ENCODE data around the gene AQP9. TPM values are rescaled to one million over a fixed set of nuclear protein-coding genes. Genes with fewer than 3 reads are reported as not detected.
"Not testable (repeated sequence)": the region's sequence is repeated elsewhere in the genome, so short reads cannot be mapped to it uniquely, and the experiment has no call there.

Gene AQP9
- total RNA-seq, 1 experiment from 2014 or later = not detected

DNA sequence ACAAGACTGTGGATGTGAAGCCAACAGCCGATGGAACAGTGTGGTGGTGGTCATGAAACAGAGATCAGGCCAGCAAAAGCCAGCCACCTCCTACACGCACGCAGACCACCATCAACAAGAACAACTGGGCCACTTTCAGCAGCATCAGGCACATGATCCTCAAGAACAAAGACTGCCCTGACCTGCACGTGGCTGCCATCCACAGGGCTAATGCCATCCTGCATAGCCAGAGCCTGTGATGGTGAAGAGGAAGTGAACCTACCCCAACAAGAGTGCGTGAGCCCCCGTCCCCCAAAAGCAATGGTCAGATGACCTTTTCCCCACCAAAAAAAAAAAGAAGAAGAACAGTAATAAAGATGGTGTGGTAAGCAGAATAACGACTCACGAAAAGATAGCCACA lies 62.6 kb downstream of the AQP9 start:
- no peaks in the 10 kb centered on the region for H3K9me3 ChIP-seq
- DNase-seq = no peak
- no peak overlapping the region for H3K4me3 ChIP-seq
- no peaks in the 10 kb centered on the region for H3K27me3 ChIP-seq
- H3K36me3 ChIP-seq = no peaks in the 10 kb centered on the region

GRCh38 chr15:58201516-58201915 lies 63.3 kb downstream of the AQP9 start:
- Histone ChIP-seq H3K36me3 (no peaks in the 10 kb centered on the region), H3K4me3 (no peak overlapping the region), H3K27me3 (no peaks in the 10 kb centered on the region), H3K9me3 (no peaks in the 10 kb centered on the region)
- DNase-seq = no peak

DNA sequence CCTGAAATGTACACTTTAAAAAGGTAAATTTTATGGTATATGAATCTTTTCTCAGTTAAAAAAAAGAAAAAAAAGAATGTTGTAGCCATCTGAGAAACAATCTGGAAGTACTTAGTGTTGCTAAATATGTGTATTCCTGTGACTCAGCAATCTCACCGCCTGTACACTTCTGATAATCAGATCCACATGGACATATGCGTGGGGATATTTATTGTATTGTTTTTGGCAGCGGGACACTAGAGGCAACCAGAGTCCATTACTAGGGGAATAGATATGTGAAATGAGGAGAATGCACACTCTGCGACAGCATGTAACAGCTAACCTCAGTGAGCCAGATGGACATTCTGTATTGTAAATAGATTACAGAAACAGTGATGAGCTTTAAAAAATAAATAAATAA lies 65.4 kb downstream of the AQP9 start:
- DNase-seq = peak; percentile 65
- Histone ChIP-seq H3K4me3 (no peak overlapping the region), H3K27me3 (no peaks in the 10 kb centered on the region), H3K9me3 (no peaks in the 10 kb centered on the region), H3K36me3 (no peaks in the 10 kb centered on the region)

DNA sequence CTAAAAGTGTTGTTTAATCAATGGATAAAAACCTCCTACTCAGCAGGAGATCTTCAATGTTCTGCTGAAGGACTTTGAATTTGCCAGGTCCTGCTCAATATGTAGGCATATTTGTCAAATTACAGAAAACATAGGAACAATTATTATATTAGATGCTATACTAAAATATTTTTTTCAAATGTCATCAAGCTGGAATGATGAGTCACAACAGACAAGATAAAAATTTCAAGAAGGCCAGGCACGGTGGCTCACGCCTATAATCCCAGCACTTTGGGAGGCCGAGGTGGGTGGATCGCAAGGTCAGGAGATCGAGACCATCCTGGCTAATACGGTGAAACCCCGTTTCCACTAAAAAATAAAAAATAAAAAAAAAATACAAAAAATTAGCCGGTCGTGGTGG lies 68.0 kb downstream of the AQP9 start:
- no peaks in the 10 kb centered on the region for H3K36me3 ChIP-seq
- no peaks in the 10 kb centered on the region for H3K27me3 ChIP-seq
- no peak overlapping the region for H3K4me3 ChIP-seq
- no peak for DNase-seq
- no peaks in the 10 kb centered on the region for H3K9me3 ChIP-seq

- not testable (repeated sequence) for H3K4me3 ChIP-seq, H3K9me3 ChIP-seq, H3K36me3 ChIP-seq, H3K27me3 ChIP-seq, DNase-seq
Measured at GRCh38 chr15:58208217-58208616, 70.0 kb downstream of the AQP9 start.

DNA sequence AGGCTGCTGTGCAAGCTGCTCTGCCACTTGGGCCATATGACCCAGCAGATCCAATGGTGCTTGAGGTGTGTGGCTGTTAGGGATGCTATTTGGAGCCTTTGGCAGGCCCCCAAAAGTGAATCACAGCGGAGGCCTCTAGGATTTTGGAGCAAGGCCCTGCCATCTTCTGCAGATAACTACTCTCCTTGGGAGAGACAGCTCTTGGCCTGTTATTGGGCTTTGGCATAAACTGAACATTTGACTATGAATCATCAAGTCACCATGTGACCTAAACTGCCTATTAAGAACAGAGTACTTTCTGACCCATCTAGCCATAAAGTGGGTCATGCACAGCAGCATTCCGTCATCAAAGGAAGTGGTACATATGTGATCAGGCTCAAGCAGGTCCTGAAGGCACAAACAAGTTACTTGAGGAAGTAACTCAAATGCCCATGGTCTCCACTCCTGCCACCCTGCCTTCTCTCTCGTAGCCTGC lies 70.9 kb downstream of the AQP9 start:
- not testable (repeated sequence) for H3K9me3 ChIP-seq, H3K27me3 ChIP-seq, H3K36me3 ChIP-seq, H3K4me3 ChIP-seq
- DNase-seq = peak; percentile 94

DNA sequence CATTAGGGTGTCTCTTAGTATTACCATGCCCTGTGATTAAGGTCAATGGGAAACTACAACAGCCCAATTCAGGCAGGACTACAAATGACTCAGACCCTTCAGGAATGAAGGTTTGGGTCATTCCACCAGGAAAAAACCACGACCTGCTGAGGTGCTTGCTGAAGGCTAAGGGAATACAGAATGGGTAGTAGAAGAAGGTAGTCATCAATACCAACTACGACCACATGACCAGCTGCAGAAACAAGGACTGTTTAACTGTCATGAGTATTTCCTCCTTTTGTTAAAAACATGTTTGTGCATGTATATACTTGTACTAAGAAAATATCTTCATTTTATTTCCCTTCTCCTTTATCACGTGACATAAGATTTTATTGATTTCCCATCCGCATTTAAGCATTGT lies 71.8 kb downstream of the AQP9 start:
- H3K9me3 ChIP-seq, DNase-seq, H3K36me3 ChIP-seq, H3K4me3 ChIP-seq, H3K27me3 ChIP-seq: not testable (repeated sequence)

- Histone ChIP-seq H3K36me3 (no peaks in the 10 kb centered on the region), H3K27me3 (no peaks in the 10 kb centered on the region), H3K9me3 (no peaks in the 10 kb centered on the region), H3K4me3 (no peak overlapping the region)
- no peak for DNase-seq
Measured at GRCh38 chr15:58212909-58213526, 74.8 kb downstream of the AQP9 start.

DNA sequence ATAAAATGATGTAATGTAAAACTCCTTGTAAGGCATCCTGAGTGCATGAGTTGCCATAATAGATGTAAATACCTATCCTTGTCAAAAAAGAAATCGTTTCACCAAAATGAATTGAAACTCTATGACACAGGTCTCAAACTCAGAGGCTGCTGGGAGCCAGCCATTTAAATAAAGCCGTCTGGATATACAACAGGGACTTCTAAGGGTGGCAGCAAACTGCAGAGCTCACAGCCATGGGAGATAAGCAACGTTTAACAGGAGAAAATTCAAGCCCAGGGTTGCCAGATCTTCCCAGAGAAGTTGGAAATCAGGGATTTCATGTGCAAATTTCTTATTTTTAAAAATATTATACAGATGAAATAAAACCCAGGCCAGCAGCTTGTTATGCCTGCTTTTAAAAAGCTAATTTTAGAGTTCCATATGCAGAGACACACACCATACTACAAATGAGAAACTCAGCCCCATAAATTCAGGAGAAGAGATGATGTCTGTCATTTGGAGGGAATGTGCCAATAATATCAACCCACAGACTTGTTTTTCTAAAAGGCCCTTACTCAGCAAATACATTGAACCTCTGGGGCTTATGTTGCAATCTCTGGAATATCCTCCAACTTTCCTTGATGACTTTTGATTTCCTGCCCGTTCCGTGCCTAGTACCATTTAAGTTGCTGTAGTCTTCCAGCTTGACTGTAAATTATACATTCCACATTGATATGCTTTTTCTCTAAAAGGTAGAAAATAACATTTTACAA lies 75.6 kb downstream of the AQP9 start:
- no peak for DNase-seq
- no peaks in the 10 kb centered on the region for H3K27me3 ChIP-seq
- no peak overlapping the region for H3K4me3 ChIP-seq
- H3K36me3 ChIP-seq = no peaks in the 10 kb centered on the region
- no peaks in the 10 kb centered on the region for H3K9me3 ChIP-seq

GRCh38 chr15:58214591-58215340 lies 76.6 kb downstream of the AQP9 start:
- H3K9me3 ChIP-seq = no peaks in the 10 kb centered on the region; the same call in 1 of the 2 replicates
- no peaks in the 10 kb centered on the region for H3K36me3 ChIP-seq
- H3K27me3 ChIP-seq = no peaks in the 10 kb centered on the region
- no peak for DNase-seq
- H3K4me3 ChIP-seq = no peak overlapping the region

DNA sequence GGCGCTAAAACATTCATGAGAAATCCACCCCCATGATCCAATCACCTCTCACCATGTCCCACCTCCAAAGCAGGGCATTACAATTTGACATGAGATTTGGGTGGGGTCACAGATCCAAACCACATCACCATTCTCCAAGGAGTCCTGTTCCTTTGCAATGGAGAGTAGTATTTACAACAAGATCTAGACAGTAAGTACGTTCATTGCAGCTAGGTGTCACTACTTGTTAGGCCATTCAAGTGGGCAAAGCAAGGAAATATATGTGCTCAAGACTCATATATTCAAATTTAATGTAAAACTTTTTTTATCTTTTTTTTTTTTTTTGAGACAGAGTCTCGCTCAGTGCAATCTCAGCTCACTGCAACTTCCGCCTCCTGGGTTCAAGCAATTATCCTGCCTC lies 79.3 kb downstream of the AQP9 start:
- no peaks in the 10 kb centered on the region for H3K36me3 ChIP-seq
- H3K4me3 ChIP-seq = no peak overlapping the region
- no peak for DNase-seq
- H3K27me3 ChIP-seq = no peaks in the 10 kb centered on the region
- H3K9me3 ChIP-seq = no peaks in the 10 kb centered on the region; the same call in 1 of the 2 replicates

GRCh38 chr15:58221591-58222241 lies 83.5 kb downstream of the AQP9 start:
- H3K36me3 ChIP-seq = no peaks in the 10 kb centered on the region
- DNase-seq = no peak
- H3K9me3 ChIP-seq = no peaks in the 10 kb centered on the region; the same call in 1 of the 2 replicates
- no peak overlapping the region for H3K4me3 ChIP-seq
- no peaks in the 10 kb centered on the region for H3K27me3 ChIP-seq

GRCh38 chr15:58222679-58223078 lies 84.5 kb downstream of the AQP9 start:
- no peaks in the 10 kb centered on the region for H3K36me3 ChIP-seq

DNA sequence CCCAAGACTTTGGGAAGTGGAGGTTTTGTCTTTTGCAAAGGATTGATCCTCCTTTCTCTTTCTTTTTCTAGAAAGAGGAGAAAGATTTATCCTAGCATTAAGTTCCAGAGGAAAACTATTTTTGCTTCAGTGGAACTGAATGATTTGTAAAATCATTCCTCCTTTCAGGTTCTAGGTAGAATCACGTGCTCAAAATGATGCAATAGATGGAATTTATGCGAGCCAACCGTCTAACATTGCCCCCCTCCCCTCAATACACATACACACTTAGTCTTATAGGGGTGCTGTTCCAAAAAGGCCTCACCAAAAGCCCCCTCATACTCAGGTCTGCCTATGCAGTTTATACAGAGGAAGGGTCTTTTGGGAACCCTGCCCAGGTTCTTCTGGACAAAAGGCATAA lies 85.3 kb downstream of the AQP9 start:
- no peak for DNase-seq
- Histone ChIP-seq H3K9me3 (no peaks in the 10 kb centered on the region; the same call in 1 of the 2 replicates), H3K4me3 (no peak overlapping the region), H3K27me3 (no peaks in the 10 kb centered on the region), H3K36me3 (no peaks in the 10 kb centered on the region)

More at GRCh38 chr15:58222679-58223078, 84.5 kb downstream of the AQP9 start:
- H3K4me3 ChIP-seq = no peak overlapping the region
- no peaks in the 10 kb centered on the region; the same call in 1 of the 2 replicates for H3K9me3 ChIP-seq
- no peaks in the 10 kb centered on the region for H3K27me3 ChIP-seq
- DNase-seq = no peak

DNA sequence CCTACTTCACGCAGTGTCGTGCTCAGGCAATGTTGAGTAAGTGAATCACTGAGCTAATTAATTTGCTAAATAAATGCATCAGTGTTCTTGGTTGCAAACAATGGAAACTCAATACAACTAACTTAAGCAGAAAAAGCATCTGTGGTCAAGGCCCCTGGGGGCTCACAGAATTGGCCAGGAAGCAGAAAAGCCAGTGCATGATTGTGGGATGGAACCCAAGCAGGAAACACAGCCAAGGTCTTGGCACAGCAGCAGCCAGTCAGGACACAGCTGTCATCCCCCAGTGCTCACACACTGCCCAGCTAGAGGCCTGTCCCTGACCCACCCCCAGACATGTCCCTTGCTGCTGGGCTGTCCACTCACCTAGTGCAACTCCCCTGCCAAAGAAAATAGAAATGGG lies 85.9 kb downstream of the AQP9 start:
- H3K9me3 ChIP-seq = no peaks in the 10 kb centered on the region; the same call in 1 of the 2 replicates
- no peaks in the 10 kb centered on the region for H3K27me3 ChIP-seq
- H3K36me3 ChIP-seq = no peaks in the 10 kb centered on the region
- H3K4me3 ChIP-seq = no peak overlapping the region
- peak; percentile 47 for DNase-seq

DNA sequence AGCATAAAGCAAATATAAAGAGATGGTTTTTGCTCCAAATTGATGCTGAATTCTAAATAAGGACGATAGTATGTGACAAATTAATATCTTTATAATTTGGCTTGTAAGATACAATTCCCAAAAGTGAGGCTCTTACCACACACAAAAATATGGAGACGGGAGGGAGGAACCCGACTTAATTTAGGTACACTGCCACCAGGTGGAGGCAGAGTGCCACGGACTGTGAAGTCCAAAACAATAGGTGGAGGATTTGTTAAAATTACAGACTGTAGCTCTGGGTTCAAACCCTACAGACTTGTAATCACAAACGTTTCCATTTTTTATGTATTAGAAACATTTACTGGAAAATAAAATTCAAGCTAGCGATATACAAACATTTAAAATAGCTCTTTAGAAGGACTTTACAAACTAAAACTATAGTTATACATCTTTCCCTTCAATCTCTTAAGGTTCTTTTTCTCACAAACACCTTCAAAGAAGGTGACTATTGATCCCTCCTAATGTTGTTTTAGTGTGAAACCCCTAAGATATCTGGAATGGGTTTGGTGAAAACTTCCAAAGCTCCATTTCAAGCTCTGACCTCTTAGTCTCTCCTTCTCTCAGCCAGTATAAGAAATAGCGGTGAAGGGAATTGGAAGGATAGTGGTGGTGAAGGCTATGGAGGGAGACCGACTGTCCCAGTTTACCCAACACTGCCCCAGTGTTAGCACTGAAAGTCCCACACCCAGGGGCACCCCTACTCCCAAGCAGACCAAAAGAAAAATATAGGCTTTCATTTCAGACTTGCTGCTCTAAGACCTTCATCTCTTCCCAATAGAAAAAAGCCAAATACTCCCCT lies 89.7 kb downstream of the AQP9 start:
- peak; percentile 61 for DNase-seq
- Histone ChIP-seq H3K9me3 (no peaks in the 10 kb centered on the region), H3K4me3 (no peak overlapping the region), H3K36me3 (no peaks in the 10 kb centered on the region), H3K27me3 (no peaks in the 10 kb centered on the region)
